GM21619 (cell line): ENCODE measurements around the gene PCK1.
"Not testable (repeated sequence)": the region's sequence is repeated elsewhere in the genome, so short reads cannot be mapped to it uniquely, and the experiment has no call there.

Experiments used
- ATAC-seq: cut with Tn5 transposase; IDR thresholded peaks from one replicate; pipeline ENCODE4 v1.9.1; 2021; ENCODE audit not compliant: unreplicated experiment

The PCK1 gene

GRCh38 chr20:57560554-57561355 is at the start of gene PCK1:
Gene PCK1, plus strand, starts transcription at chr20:57561110. Its CDS starts 302 bp downstream, at chr20:57561412.
- ATAC-seq = no peak

DNA sequence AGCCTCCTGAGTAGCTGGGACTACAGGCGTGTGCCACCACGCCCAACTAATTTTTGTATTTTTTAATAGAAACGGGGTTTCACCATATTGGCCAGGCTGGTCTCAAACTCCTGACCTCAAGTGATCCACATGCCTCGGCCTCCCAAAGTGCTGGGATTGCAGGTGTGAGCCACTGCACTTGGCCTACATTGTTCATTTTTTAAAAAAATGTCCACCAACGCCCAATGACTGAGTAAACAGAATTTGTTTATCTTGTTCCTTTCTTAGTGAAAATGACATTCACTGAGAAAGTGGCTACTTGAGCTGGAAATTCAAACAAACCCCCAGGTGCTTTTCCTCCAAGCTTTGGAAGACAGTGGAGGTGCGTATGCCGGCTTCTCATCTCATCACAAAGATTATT is 49.2 kb upstream of the PCK1 start:
- not testable (repeated sequence) for ATAC-seq

GRCh38 chr20:57512432-57512831 is 48.5 kb upstream of the PCK1 start:
- ATAC-seq = no peak

DNA sequence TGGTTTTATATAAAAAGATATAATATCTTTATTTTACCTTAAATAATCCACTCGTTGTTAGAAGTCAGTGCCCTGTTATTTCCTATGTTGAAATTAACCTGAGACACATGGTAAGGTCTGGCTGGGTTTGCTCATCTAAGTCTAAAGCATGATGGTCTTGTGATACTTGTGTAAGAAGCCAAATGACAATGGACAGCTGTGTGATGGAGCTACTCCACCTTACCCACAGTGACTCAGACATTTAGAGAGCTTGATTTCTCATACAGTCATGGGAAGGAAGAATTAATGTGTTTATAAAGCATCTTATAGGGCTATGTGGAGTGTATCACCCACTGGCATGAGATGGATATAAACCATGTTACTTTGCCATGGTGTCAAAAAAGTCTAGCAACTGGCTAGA is 47.7 kb upstream of the PCK1 start:
- no peak for ATAC-seq

- ATAC-seq = no peak
Measured at GRCh38 chr20:57514273-57514751, 46.6 kb upstream of the PCK1 start.

GRCh38 chr20:57517904-57518303 is 43.0 kb upstream of the PCK1 start:
- no peak for ATAC-seq

DNA sequence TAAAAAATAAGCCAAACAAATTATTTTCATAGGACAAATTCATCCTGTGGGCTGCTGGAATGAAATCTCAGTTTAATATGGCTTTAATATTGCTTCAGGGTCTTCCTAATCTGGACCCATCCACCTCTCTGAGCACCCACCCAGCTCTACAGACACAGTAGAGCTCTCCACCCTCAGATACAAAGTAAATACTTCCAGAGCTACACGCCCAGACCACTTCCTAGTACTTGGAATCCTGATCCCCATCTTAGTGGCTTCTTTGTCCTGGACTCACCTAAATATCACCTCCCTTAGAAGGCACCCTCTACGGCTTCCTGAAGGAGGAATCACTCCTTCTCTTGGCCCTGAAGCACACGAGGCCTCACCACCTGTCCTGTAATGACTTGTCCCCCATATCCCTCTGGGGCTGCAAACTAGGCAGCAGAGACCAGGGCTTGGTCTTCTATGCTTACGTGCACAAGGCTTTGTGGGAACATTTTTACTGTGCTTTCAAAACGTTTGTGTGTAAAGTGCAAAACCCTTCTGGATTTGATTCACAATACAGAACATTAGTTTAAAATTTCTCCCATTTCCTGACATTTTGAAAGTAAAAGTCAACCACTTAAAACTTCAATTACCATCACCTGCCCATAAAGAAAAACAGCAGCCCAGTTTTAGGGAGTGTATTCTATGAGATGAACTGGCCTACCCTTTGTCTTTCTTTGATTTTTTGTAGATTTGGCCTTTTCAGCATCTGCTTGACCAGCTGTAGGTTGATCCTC is 38.4 kb upstream of the PCK1 start:
- ATAC-seq = no peak

- ATAC-seq = no peak
Measured at GRCh38 chr20:57523782-57524181, 37.1 kb upstream of the PCK1 start.

DNA sequence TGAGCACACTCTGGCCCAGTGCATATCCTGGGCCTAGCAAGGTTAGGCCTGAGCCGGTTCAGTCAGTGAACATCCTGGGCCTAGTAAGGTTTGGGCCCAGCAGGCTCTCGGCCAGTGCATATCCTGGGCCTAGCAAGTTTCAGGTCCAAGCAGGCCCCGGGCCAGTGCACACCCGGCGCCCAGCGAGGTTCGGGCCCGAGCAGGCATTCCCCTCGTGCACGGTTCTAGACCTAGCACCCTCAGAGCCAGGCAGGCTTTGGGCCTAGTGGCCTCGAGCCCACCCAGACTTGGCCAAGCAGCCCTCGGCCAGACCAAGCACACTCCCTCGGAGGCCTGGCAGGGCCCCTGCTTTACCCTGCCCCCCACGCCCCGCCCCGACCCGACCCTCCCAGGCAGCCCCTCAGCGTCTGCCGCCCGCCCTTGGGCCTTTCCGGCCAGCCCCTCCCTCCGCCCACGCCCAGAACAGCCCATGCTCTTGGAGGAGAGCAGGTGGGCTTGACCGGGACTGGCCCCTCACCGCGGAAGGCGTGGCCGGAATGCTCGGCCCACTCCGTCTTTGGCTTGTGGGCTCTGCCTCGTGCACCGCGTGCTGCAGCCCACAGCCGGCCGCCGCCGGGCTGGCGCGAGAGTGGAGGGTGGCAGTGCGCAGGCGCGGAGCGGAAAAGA is 36.3 kb upstream of the PCK1 start, which contains the start of gene CTCFL:
Gene CTCFL (minus strand): TSS at position 630 of the 666 bp plus-strand sequence. CDS start 935 bp downstream, outside the sequence.
- no peak for ATAC-seq

GRCh38 chr20:57525328-57526086 is 35.4 kb upstream of the PCK1 start:
- ATAC-seq = no peak

- ATAC-seq = no peak
Measured at GRCh38 chr20:57526087-57526884, 34.6 kb upstream of the PCK1 start.

DNA sequence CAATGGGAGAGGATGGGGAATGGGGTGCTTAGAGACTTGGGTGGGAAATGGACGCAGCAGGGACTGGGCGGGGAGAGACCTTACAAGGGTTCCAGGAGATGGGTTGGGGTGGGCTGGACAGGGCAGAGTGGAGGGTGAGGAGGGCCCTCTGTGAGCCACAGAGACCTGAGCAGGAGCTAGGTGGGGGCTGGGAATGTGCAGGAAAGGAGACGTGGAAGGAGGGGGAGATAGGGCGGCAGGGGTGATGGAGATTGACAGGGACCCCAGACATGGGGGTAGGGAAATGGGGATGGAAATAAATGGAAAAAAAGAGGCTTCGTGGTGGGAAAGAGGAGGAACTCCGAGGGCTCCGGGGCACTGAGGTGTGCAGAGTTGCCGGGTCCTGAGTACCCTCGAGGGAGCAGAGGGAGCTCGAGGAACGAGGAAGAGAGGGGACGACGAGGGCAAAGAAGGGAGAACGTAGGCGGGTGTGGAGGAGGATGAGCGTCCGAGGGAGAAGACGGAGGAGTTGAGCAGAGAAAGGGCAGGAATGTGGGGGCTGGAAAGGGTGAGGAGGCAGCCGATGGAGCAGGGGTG is 33.9 kb upstream of the PCK1 start:
- ATAC-seq = no peak

- ATAC-seq = no peak
Measured at GRCh38 chr20:57527728-57528127, 33.2 kb upstream of the PCK1 start.

DNA sequence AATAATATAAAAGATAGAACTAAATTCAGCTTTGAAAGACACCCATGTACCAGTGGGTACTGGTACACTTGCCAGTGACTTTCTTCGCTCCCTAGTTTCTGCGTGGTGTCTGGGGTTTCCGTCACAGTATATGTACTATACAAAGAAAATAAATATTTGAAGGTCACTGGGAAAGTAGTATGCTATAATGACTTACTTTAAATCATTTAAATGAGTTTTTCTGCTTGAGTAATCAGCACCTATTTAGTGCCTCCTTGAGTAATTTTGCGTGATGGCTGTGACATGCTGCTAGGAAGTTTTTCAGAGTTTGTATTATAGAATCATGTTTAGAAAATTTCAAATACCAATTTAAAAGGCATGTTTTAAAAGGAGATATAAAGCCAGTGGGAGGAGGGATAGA is 32.8 kb upstream of the PCK1 start:
- ATAC-seq = no peak

GRCh38 chr20:57529160-57529585 is 31.7 kb upstream of the PCK1 start:
- ATAC-seq = no peak

DNA sequence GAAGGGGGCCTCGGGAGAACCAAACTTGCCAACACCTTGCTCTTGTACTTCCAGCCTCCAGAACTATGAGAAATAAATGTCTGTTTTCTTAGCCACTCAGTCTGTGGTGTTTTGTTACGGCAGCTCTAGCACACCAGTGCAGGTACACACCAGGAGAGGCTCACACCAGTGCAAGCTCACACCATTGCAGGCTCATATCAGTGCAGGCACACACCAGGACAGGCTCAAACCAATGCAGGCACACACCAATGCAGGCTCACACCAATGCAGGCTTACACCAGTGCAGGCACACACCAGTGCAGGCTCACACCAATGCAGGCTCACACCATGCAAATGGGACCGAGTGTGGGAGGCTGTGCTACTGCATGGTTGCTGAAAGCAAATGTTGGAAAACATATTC is 31.1 kb upstream of the PCK1 start:
- ATAC-seq = no peak

DNA sequence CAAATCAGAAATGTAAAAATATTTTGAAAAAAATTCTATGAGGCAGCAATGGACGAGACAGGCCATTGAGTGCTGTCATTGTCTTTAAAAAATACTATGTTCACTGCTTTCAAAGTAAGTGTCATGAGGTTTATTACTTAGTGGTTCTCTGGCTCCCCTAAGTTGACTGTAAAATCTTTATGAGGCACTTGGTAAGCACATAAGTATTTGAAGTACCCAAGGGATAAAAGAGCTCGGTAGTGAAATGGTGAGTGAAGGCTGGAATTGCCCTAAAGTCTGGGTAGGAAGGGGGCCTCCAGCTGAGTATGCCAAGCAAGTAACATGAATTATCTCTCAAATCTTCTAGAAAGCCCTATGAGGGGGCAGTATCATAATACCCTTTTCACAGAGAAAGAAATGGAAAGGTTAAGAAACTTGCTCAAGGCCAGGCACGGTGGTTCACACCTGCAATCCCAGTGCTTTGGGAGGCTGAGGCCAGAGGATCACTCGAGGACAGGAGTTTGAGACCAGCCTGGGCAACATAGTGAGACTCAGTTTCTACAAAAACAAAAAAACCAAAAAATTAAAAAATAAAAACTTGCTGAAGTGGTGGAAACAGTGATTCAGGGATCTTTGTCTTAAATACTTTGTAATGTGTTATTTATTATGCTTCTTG is 30.5 kb upstream of the PCK1 start:
- no peak for ATAC-seq

DNA sequence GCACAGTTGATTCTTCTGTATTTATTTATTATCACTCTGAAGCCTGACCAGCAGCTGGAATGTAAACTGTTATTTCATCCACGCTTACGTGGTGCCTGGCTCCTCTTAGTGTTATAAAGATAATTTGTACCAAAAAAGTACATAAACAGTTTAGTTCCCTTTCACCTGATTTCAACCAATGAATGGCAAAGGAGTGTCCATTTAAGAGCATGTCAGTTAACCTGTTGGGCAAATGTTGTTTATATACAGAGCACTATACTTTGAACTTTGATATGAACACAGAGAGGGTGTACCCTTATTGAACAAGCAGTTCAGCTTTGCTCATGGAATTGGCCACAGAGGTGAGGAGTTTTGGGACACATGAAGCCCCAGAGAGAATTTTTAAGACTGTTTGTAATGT is 28.8 kb upstream of the PCK1 start:
- ATAC-seq = no peak

- no peak for ATAC-seq
Measured at GRCh38 chr20:57535297-57535696, 25.6 kb upstream of the PCK1 start.
